GM18507 (cell line): ENCODE results near the gene SEC23B.
"Not testable (repeated sequence)": the region's sequence is repeated elsewhere in the genome, so short reads cannot be mapped to it uniquely, and the experiment has no call there.

Experiments used
- DNase-seq: peaks from one replicate; pipeline ENCODE4 v3.0.0; 2011; ENCODE audit warnings: low read depth; ENCODE audit not compliant: insufficient read length; ENCODE audit errors: extremely low spot score
- FAIRE-seq: peaks from 2 replicates; lab custom pipeline; 2011; peaks lifted over from hg19 to GRCh38; lab: Jason Lieb, UNC

SEC23B gene

DNA sequence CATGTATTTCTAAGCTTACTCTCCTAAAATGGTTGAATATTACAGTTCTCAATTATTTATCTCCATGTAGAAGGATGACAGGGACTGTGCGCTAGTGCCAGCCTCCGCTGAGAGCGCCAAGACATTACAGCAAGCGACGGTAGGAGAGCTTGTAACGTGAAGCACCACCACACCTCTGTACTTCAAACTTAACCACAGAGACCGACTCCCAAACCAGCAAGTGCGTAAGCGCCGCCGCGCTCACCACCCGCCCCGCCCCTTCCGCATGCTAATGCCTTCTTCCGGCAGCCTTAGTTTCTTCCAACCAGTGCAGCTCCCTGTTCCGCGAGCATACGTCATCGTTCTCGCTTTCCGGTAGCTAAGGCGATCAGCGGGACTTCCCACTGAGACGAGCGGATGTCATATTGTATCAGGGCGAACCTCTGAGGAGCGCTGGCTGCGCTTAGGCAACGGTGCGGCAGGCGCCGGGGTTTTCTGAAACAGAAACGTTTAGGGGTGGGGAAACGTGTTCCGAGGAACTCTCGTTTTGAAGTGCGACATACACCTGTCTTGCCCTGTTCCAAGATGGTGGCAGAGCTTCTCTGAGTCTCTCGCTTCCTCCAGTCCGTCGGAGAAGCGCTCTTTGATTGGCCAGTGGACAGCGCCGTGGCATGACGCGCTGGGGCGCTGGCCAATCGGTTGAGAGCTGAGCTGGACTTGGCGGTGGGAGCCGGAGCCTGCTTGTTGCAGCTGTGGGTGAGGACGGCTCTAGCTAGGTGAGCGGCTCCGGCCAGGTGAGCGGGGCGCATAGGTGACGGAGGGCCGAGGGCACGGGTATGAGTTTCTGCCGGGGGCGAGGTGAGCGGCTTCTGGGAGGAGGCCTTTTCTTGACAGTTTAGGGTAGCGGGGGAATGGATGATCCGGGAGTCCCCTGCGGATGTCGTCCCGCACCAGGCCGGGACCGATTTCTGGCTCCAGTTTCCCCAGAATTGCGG, at the start of gene SEC23B:
Gene SEC23B, plus strand, starts transcription at position 723 of the 974 bp plus-strand sequence. CDS start 2,896 bp downstream, outside the sequence.
- DNase-seq (peak; percentile 88), FAIRE-seq (peak; percentile 98)

DNA sequence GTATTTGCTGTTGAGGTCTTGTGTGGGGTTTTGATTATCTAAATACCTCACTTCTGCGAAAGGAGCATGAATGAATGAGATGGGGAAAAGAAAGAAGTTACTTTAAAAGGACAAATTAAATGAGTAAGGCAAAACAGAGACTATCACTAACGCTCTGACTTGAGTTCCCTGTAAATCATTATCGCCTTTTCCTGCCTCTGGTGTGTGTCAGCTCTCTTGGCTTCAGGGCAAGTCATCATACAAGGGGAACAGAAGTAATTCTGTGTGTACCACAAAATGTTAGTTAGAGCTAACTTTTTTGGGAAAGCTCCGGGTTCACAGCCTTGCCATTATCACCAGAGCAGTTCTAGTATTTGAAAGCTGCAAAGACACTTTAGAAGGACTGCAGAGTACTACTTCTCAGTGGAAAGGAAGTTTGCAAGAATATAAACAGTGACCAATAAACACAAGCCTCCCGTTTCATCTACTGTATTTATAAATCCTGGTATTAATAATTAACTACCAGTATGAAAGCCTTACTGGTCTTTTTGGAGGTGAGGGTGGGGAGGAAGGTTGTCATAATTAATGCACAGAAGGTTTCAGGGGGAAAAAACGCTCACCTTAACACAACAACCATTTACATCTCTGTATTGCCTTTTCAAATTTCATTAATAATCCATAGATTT, 42.1 kb upstream of the SEC23B start:
- DNase-seq (no peak), FAIRE-seq (peak; percentile 88)

- DNase-seq (no peak), FAIRE-seq (no peak)
These were observed 41.2 kb upstream of the SEC23B start for GRCh38 chr20:18466574-18466893.

DNA sequence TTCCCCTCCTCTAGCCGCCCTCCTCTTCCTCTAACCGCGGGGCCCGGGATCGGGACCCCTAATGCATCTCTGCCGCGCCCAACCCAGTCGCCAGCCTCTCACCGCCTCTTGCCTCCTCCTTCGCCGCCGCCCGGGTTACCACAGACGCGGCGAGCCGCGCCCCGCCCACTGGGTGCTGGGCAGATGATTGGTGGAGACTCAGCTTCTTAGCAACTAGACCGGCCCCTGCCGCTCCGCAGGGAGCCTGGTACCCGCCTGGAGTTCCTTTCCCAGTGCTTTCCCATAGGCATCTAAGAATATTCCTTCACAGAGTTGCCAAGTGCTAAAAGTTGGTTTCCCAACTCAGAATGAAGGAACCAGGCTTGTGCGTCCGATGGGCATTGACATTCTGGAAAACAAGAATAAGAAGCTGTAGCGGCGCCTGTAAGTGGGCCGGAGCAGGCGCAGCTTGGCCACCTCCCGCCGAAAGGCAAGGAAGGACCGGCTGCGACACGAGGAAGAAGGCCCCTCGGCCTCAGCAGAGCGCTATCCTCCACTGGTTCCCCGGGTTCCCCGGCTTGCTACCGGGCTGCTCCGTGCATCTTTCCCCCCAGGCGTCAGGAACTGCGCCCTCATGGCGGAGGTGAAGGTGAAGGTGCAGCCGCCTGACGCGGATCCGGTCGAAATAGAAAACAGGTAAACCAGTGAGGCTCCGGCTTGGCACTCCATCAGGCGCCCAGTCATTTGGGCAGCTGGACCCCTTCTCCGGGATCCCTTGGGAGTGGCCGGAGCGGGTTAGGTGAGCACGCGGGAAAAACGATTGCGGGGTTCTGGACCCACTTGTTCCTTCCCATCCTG, 40.6 kb upstream of the SEC23B start, which contains the start of the genes DZANK1 and POLR3F:
Gene DZANK1, minus strand, starts transcription at position 137 of the 837 bp plus-strand sequence. CDS start 1,672 bp downstream, outside the sequence.
Gene POLR3F, plus strand, starts transcription at position 497 of the 837 bp plus-strand sequence. Its CDS starts 117 bp downstream, at position 614.
- DNase-seq (peak; percentile 96), FAIRE-seq (peak; percentile 94)

DNA sequence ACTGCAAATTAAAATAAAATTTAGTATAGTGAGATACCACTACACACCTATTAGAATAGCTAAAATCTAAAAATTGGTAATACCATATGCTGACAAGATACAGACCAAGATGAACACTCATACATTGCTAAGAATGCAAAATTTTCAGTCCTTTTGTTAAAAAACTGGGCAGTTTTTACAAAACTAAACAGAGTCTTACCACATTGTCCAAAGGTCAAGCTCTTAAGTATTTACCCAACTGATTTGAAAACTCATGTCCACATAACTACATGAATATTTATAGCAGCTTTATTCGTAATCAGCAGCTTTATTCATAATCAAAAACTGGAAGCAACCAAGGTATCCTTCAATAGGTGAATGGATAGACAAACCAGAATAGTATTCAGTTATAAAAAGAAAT, 30.5 kb upstream of the SEC23B start:
- no peak for DNase-seq
- no peak for FAIRE-seq

GRCh38 chr20:18477821-18478220, 29.9 kb upstream of the SEC23B start:
- FAIRE-seq, result no peak

DNA sequence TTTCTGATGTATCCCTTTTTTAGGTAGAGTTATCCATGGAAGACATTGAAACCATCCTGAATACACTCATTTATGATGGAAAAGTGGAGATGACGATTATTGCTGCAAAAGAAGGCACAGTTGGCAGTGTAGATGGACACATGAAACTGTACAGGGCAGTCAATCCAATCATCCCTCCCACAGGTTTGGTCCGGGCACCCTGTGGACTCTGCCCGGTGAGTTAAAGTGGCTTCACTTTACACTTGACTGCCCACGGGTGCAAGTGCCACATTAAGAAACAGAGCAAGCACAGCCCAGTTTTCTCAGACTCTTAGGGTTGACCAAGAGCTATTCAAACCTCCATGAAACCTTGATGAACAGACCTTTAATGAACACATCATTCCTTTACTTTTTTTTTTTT, 26.1 kb upstream of the SEC23B start:
- FAIRE-seq, result no peak

More at GRCh38 chr20:18477821-18478220, 29.9 kb upstream of the SEC23B start:
- no peak for DNase-seq

DNA sequence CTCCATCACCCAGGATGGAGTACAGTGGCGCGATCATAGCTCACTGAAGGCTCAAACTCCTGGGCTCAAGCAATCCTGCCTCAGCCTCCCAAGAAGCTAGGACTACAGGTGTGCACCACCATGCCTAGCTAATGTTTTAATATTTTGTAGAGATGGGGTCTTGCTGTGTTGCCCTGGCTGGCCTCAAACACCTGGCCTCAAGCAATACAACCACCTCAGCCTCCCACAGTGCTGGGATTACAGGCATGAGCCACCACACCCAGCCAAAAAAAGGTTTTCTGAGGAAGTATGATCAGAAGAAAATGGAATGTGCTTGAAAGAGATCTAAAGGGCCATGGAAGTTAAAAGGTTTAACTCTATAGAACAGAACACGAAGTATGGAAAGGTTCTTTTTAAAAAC, 19.4 kb upstream of the SEC23B start:
- FAIRE-seq, result no peak
- no peak for DNase-seq

More for the DNA sequence above, 26.1 kb upstream of the SEC23B start:
- no peak for DNase-seq

DNA sequence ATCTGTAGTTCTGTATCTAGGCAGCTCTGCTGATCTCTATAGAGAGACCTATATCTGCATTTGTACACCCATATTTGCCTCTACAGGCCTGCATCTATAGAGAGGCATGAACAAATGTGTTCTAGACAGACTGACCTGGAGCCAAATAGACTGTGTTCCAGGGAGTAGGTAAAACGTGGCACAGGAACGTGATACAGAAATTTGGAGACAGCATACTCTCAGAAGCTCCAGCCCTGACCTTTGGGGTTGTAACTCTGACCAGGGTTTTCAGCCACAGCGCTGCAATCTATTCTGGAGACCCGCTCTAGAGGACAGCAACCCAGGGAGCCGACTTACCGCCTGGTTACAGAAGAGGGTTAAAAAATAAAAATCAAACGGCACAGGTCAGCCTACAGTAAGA, 11.7 kb upstream of the SEC23B start:
- no peak for DNase-seq
- no peak for FAIRE-seq

DNA sequence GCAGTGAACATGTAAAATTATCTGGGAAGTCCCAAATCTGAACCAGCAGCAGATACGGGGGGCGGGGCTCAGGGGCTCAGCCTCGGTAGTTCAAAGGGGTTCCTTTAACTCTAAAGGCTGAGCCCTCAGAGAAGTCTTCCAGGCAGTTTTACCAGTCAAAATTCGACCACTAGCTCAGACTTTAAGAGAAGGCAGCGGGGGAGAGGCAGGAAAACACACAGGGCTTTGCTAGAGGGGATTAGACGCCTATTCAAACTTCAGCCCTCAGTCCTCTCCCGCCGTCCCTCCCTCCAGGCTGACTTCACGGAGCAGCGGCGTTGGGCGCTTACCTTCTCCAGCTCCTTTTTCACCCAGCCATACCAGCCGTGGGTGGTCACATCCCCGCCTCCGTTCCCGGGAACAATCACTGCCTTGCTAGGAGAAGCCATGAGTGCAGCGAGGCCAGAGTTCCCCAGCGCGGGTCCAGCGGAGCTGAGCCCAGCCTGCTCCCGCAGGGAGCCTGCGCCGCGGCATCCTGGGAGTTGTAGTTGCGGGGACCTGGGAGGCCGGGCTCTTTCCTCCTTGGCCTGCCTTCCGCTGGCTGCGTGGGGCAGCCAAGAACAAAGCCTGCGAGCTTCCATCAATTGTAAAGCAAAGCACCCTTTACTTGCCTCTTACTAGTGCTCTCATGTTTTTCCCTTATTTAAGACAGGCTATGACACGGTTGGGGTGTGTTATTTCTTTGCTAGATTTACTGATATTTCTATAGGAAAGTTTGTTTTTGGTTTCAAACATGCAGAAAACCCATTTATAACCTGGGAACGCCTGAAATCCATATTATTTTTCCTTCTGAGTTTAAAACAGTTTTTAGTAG, 10.8 kb upstream of the SEC23B start, which contains the start of gene RBBP9:
Gene RBBP9, minus strand, starts transcription at position 486 of the 853 bp plus-strand sequence. Its CDS starts 58 bp downstream, at position 428.
- DNase-seq (peak; percentile 69), FAIRE-seq (peak; percentile 77)

DNA sequence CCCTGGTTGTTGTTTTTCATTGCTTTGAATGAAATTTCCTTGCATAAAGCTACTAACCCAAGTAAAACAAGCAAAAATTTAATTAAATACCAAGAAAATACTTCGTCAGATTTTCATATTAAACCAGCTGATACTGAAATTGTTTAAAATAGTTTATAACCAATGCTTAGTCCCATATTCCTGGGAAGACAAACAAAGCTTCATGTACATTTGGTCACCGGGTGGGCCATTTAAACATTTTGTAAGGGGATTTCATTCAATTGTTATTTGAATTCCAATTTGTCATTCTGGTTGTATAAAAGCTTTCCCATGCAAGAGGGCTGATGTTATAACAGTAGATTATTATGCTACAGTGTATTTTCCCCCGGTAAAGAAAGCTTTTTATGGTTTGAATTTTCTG, 10.1 kb upstream of the SEC23B start:
- FAIRE-seq (no peak), DNase-seq (no peak)

- FAIRE-seq, DNase-seq: not testable (repeated sequence)
These were observed 6.1 kb upstream of the SEC23B start for GRCh38 chr20:18501672-18502071.

DNA sequence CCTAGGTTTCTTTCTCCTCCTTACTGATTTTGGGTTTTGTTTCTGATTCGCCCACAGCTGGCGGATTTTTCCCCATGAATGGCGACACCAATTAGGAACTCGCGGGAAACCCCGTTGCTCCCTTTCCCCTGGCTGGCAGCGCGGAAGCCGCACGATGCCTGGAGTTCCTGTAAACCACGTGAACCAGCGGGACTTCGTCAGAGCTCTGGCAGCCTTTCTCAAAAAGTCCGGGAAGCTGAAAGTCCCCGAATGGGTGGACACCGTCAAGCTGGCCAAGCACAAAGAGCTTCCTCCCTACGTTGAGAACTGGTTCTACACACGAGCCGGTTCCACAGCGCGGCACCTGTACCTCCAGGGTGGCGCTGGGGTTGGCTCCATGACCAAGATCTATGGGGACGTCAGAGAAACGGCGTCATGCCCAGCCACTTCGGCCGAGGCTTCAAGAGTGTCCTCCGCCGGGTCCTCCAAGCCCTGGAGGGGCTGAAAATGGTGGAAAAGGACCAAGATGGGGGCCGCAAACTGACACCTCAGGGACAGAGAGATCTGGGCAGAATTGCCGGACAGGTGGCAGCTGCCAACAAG, 3.2 kb upstream of the SEC23B start:
- FAIRE-seq (no peak), DNase-seq (no peak)

DNA sequence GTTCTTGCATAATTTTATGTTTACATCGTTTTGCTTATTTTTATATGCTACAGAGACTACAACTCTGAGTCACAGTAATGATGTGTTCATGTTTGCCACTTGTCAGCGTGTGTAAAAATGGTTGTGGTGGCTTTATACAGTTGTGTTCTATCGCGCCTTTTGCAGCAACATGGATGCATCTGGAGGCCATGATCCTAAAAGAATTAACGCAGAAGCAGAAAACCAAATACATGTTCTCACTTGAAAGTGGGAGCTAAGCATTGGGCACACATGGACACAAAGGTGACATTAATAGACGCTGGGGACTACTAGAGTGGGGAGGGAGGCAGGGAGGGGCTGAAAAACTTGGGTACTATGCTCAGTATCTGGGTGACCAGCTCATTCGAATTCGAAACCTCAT, 996 bp upstream of the SEC23B start:
- no peak for DNase-seq
- FAIRE-seq, result no peak

GRCh38 chr20:18511571-18511970, 3.8 kb downstream of the SEC23B start:
- FAIRE-seq (no peak), DNase-seq (no peak)

DNA sequence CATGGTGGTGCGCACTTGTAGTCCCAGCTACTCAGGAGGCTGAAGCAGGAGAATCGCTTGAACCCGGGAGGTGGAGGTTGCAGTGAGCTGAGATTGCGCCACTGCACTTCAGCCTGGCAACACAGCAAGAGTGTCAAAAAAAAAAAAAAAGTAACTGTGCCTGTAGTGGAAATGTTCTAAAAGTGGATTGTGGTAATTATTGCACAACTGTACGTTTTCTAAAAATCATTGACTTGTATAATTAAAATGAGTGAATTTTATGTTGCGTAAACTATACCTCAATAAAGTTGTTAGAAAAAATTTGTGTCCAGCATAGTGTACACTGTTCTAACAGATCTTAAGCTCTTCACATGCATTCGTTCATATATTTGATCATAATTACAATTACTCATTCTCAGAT, 5.5 kb downstream of the SEC23B start:
- FAIRE-seq, result no peak
- no peak for DNase-seq

DNA sequence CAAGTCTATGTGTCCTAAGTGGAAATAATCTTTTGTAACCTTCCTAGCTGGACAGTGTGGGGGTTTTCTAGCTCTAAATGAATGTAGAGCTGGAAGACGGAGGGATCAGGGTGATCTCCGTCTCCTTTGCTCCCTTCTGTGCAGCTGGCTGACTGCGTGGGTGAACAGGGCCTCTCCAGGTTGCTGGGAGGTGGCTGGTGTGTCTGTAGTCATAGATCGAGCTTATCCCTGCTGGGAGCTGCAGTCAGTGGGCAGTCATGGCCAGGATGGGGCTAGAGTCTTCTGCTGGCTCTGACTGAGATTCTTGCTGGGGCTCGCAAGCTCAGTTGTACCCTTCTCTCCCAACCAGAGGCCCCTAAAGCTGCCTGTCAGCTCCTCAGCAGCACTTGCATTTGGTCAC, 6.4 kb downstream of the SEC23B start:
- DNase-seq (no peak), FAIRE-seq (no peak)

DNA sequence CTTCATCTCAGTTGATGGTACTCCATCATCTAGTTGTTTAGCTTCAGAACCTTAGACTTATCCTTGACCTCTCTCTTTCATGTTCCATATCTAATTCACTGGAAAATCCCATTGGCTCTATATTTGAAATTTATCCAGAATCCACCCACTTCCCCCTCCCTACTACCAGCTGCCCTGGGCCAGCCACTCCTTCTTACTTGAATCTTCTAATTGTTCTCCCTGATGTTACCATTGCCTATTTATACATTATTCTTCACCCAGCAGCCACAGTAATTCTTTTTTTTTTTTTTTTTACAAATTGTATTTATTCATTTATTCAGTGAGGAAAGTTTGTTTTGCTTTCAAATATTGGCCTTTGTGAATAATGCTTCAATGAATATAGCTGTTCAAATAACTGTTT, 8.2 kb downstream of the SEC23B start:
- no peak for FAIRE-seq

More for the DNA sequence above, 8.2 kb downstream of the SEC23B start:
- no peak for DNase-seq
